Ovary (tissue), 9 donors: Measurements from ENCODE around the gene AIDA. TPM values are rescaled to one million over a fixed set of nuclear protein-coding genes. Genes with fewer than 3 reads are reported as not detected.

Source experiments
- DNase-seq, 5 donors: peaks; one replicate each; pipeline ENCODE4 v3.0.0-alpha.2; 2019 to 2020
- H3K27ac ChIP-seq, 2 donors: fragments of 200-600 bp; one replicate each; pipeline versions ENCODE4 v1.5.1 to v1.8.0; 2019 to 2022
- H3K27me3 ChIP-seq: fragments of 200-600 bp; one replicate; pipeline ENCODE4 v1.8.0; 2022
- H3K36me3 ChIP-seq: fragments of 200-600 bp; sonication (generic); one replicate; pipeline ENCODE4 v1.5.1; 2019
- H3K4me1 ChIP-seq: one replicate; pipeline ENCODE4 v1.8.1; 2013; ENCODE audit warnings: mild to moderate bottlenecking, moderate library complexity; ENCODE audit not compliant: insufficient read depth
- H3K4me3 ChIP-seq: fragments of 200-600 bp; sonication (generic); one replicate; pipeline ENCODE4 v1.5.1; 2017
- H3K9me3 ChIP-seq, 2 donors: fragments of 200-600 bp in 1 of 2; sonication (generic) in 1 of 2; one replicate each; pipeline versions ENCODE4 v1.5.1 to v1.8.1; 2013 to 2019; ENCODE audit warnings: mild to moderate bottlenecking in 1 of 2, moderate library complexity in 1 of 2
- CTCF ChIP-seq, 3 donors: fragments of 450-650 bp in 2 of 3; fragments of 200-600 bp in 1 of 3; IDR thresholded peaks; one replicate each; pipeline versions ENCODE4 v1.5.1 to v1.8.0; 2016 to 2022; ENCODE audit warnings: antibody characterized with exemption in 3 of 3, mild to moderate bottlenecking in 1 of 3
- EP300 ChIP-seq: sonication (generic); formaldehyde crosslinking; IDR thresholded peaks from one replicate; pipeline ENCODE4 v1.6.1; 2017; ENCODE audit warnings: antibody characterized with exemption
- POLR2A ChIP-seq: fragments of 450-650 bp; IDR thresholded peaks from one replicate; pipeline ENCODE4 v1.6.1; 2017; ENCODE audit warnings: antibody characterized with exemption, mild to moderate bottlenecking, moderate library complexity
- WGBS, 3 donors: extraction: QIAGEN DNeasy Blood & Tissue Kit in 1 of 3; methylation state at CpG; one replicate each; pipeline versions ENCODE4 v1.1.5 to v1.1.7; 2013 to 2017; 5-methylcytosine and 5-hydroxymethylcytosine counted together
- intact Hi-C, 4 donors: fragments of 100-400 bp; cut with DNase I; formaldehyde crosslinking; loops; one replicate each; pipeline versions ENCODE4 v1.11.0 to v1.15.1; 2022 to 2023
- polyA plus RNA-seq, 2 donors: library from polyadenylated mRNA; stranded (reverse); fragments of 200-250 nt in 1 of 2; fragments of 350-450 nt in 1 of 2; fragmentation: Illumina TruSeq in 1 of 2; extraction: RNeasy Lipid Tissue Mini Kit (QIAGEN cat#74804) in 1 of 2; gene quantifications; one replicate each; pipeline ENCODE4 v1.2.3, GENCODE V29; 2013 to 2014
- total RNA-seq, 7 donors: library from RNA; depleted of rRNA in 2 of 7; stranded (reverse); fragments of >200 nt in 2 of 7; fragmentation: NEBNext Ultra II Directional in 3 of 7; extraction: Animal tissue kit (Norgen Biotek cat#: 25700) in 3 of 7; gene quantifications; one replicate each; pipeline versions ENCODE4 v1.1.0 to v1.2.4, GENCODE V29; 2016 to 2023
- donor health status: DM: no; HTN: no; CAD: no; lungs with moderate emphysema.
- donor health status: DM: no; HTN: no; CAD: no.
- donor health status: Bipolar disorder and iron deficiency.
- donor health status: DM: yes; HTN: yes; CAD: no.
- donor health status: DM: no; HTN: no; CAD: no.
- donor health status: DM: yes; HTN: yes; CAD: no.

The AIDA gene
- total and polyA plus RNA-seq, 9 donors = 28.8 to 67.2 (median 54.8) TPM

DNA sequence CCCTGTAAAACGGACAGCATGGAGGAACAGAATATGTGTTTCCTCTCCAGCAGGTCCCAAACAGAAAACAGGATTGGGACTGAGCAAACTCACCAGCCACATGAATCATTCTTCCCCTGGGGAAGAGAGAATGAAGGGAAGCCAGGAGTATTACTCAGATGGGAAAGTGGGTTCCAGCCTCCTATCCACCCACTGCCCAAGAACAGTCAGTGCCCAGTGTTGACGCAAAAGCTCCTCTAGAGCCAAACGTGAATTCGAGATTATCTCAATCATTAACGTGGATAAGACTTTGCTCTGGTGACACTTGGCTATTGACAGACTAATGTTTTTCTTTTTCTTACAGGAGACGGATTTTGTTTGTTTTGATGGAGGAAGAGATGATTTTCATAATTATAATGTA is 85.1 kb downstream of the AIDA start:
- Histone ChIP-seq H3K27ac (no peak overlapping the region), H3K9me3 (no peaks in the 10 kb centered on the region), H3K4me1 (no peaks in the 10 kb centered on the region), H3K36me3 (no peaks in the 10 kb centered on the region), H3K27me3 (no peaks in the 10 kb centered on the region), H3K4me3 (no peak overlapping the region)
- DNase-seq = no peak
- no peak for TF ChIP-seq POLR2A
- TF ChIP-seq EP300 = no peak
- no peak for TF ChIP-seq CTCF (IDR thresholded peaks at IDR 0.05)
- intact Hi-C loops = no loop called here
- 73 to 75% (median 75%) methylated on average over 6 of the region's 6 CpGs for WGBS, 3 donors

DNA sequence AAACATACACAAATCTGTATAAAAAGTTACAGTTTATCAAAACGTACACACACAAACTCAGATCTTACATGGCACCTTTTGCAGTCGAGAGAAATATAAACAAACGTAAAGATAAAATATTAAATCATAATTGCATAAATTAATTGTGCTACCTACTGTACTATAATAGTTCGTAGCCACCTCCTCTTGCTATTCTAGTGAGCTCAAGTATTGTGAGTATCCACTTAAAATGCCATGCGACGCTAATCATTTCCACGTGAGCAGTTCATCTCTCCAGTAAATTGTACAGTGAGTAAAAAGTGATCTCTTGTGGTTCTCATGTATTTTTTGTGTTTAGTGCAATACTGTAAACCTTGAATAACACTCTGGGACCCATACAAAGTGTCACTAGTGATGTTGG is 88.1 kb downstream of the AIDA start:
- Histone ChIP-seq H3K9me3 (no peaks in the 10 kb centered on the region), H3K27me3 (no peaks in the 10 kb centered on the region), H3K36me3 (no peaks in the 10 kb centered on the region), H3K4me3 (no peak overlapping the region), H3K4me1 (no peaks in the 10 kb centered on the region), H3K27ac (no peak overlapping the region)
- intact Hi-C loops = no loop called here
- TF ChIP-seq POLR2A (no peak), EP300 (no peak), CTCF (IDR thresholded peaks at IDR 0.05) (no peak)
- 91 to 95% (median 95%) methylated on average over 7 of the region's 7 CpGs for WGBS, 3 donors
- DNase-seq = no peak

- no peak overlapping the region for H3K27ac ChIP-seq
- TF ChIP-seq CTCF (IDR thresholded peaks at IDR 0.05) (no peak), EP300 (no peak), POLR2A (no peak)
- intact Hi-C loops = no loop called here
- H3K4me1 ChIP-seq = no peaks in the 10 kb centered on the region
- no peaks in the 10 kb centered on the region for H3K36me3 ChIP-seq
- H3K9me3 ChIP-seq = no peaks in the 10 kb centered on the region
- no peak for DNase-seq
- H3K4me3 ChIP-seq = no peak overlapping the region
- H3K27me3 ChIP-seq = no peaks in the 10 kb centered on the region
Measured at GRCh38 chr1:222623458-222623857, 88.8 kb downstream of the AIDA start.

DNA sequence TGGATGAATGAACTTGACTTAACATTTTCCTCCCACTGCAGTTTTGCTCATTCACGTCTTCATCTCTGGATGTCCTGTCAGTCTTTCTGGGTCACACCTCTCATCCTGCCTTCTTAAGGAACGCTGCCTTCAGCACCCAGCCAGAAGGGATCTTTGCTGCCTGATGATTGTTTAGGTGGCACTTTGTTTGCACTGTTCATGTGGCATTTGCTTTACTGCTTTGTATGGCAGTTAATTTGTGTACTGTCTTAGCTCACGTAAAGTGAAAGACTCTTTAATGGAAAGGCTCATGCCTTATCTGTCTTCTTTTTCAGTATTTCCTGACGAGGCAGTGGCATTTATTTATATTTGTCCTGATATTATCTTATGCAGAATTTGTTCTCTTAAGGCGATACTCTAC is 89.5 kb downstream of the AIDA start:
- no peak for DNase-seq
- no peak for TF ChIP-seq POLR2A
- TF ChIP-seq CTCF (IDR thresholded peaks at IDR 0.05) = no peak
- no peak for TF ChIP-seq EP300
- no peaks in the 10 kb centered on the region for H3K9me3 ChIP-seq
- intact Hi-C loops = no loop called here
- H3K27ac ChIP-seq = no peak overlapping the region
- no peaks in the 10 kb centered on the region for H3K36me3 ChIP-seq
- no peaks in the 10 kb centered on the region for H3K4me1 ChIP-seq
- no peak overlapping the region for H3K4me3 ChIP-seq
- 89 to 90% (median 90%) methylated on average over 5 of the region's 5 CpGs for WGBS, 3 donors
- H3K27me3 ChIP-seq = no peaks in the 10 kb centered on the region

DNA sequence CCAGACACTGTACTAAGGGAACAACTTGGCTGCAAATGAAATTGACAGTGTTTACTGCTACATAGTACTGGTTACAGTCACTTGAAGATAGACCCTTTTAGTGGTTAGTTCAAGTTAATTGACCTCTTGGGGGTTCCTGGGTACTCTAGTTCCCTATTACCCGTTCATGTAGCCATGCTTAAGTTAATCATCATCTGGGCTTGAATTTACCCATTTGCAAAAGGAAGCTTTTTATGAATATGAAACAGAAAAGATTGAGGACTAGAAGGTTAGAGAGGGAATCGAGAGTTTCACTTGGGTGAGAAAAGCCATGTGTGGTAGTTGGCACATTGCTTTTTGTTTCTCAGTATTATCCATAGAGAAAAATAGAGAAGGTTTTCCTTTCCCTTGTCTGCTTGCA is 91.7 kb downstream of the AIDA start:
- intact Hi-C loops = no loop called here
- TF ChIP-seq EP300 (no peak), POLR2A (no peak), CTCF (IDR thresholded peaks at IDR 0.05) (no peak)
- 71 to 80% (median 76%) methylated on average over 2 of the region's 2 CpGs for WGBS, 3 donors
- no peak overlapping the region for H3K27ac ChIP-seq
- no peaks in the 10 kb centered on the region for H3K27me3 ChIP-seq
- H3K4me1 ChIP-seq = no peaks in the 10 kb centered on the region
- no peak for DNase-seq
- H3K9me3 ChIP-seq = no peaks in the 10 kb centered on the region
- H3K36me3 ChIP-seq = no peaks in the 10 kb centered on the region
- no peak overlapping the region for H3K4me3 ChIP-seq
